ENCODE data around the gene SEC16B.
"Not testable (repeated sequence)": the region's sequence is repeated elsewhere in the genome, so short reads cannot be mapped to it uniquely, and the experiment has no call there.

Gene SEC16B, protein sequence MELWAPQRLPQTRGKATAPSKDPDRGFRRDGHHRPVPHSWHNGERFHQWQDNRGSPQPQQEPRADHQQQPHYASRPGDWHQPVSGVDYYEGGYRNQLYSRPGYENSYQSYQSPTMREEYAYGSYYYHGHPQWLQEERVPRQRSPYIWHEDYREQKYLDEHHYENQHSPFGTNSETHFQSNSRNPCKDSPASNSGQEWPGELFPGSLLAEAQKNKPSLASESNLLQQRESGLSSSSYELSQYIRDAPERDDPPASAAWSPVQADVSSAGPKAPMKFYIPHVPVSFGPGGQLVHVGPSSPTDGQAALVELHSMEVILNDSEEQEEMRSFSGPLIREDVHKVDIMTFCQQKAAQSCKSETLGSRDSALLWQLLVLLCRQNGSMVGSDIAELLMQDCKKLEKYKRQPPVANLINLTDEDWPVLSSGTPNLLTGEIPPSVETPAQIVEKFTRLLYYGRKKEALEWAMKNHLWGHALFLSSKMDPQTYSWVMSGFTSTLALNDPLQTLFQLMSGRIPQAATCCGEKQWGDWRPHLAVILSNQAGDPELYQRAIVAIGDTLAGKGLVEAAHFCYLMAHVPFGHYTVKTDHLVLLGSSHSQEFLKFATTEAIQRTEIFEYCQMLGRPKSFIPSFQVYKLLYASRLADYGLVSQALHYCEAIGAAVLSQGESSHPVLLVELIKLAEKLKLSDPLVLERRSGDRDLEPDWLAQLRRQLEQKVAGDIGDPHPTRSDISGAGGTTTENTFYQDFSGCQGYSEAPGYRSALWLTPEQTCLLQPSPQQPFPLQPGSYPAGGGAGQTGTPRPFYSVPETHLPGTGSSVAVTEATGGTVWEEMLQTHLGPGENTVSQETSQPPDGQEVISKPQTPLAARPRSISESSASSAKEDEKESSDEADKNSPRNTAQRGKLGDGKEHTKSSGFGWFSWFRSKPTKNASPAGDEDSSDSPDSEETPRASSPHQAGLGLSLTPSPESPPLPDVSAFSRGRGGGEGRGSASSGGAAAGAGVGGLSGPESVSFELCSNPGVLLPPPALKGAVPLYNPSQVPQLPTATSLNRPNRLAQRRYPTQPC

DNA sequence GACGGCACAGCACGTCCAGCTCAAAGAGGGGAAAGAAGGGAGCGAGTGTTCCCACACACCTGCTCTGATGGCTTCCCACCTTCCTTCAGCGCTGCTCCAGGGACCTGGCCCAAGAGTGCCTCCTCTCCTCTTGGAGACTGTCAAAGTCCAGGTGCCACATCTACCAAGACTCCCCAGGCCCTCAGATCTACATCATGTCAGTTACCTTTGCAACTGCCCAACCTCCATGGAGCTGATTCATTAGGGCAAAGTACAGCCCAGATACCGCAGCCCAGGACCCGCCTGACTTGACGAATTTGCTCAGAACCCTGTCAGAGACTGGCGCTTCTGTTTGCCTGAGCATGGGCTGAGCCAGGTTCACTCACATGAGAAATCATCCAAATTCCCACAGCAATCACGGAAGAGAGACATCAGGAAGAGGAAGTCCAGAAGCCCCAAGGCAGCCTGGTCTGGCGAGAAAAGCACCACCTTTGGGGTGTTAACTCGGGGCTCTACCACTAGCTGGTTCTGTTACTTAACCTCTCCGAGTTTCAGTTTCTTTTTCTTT, at the start of gene SEC16B:
Gene SEC16B, minus strand, starts transcription at position 234 of the 547 bp plus-strand sequence. CDS start 2,077 bp downstream, outside the sequence.
- no peak for DNase-seq

DNA sequence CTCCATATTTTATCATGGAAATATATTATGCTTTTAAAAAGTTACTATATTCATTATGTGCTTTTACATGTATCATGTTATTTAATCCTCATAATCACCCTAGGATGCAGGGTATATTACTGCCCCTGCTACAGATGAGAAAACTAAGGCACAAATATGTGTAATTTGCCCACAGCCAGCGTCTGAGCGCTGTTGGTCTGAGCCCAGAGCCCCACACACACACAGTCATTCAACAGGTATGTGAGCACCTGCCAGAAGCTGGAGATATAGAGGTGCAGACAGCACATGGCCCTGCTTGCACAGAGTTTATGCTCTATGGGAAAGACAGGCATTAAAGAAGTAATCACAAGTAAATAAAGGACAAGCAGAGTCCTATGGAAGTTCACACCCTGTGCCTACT, 49.8 kb upstream of the SEC16B start:
- no peak for DNase-seq

DNA sequence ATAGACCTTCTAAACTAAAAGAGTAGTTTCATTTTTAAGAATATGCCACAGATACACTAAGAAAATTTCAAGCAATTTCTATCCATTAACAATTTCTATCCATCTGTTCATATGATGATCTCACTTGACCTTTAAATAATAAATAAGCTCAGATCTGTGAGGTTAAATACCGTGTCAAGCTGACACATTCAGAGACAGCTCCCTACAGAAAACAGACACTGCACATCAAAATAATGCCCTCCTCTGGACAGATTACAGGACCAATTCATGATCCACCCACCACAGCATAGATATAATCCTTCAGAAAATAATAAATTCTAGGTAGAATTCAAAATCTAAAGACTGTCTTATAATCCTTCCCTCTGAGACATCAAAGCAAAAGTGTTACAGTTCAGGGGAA, 49.4 kb upstream of the SEC16B start:
- DNase-seq: no peak

DNA sequence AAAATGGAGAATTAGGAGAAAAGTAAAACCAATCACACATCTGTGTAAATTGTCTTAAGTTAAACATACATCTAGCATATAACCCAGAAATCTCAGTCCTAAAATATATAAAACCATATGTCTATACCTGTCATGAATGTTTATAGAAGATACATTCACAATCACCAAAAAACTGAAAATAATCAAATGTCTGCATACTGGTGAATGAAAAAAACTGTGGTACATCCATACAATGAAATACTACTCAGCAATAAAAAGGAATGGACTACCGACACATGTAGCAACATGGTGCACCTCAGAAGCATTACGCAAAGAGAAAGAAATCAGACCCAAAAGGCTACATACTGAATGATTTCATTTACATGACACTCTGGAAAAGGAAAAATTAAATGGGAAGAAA, 47.7 kb upstream of the SEC16B start:
- DNase-seq: no peak

DNA sequence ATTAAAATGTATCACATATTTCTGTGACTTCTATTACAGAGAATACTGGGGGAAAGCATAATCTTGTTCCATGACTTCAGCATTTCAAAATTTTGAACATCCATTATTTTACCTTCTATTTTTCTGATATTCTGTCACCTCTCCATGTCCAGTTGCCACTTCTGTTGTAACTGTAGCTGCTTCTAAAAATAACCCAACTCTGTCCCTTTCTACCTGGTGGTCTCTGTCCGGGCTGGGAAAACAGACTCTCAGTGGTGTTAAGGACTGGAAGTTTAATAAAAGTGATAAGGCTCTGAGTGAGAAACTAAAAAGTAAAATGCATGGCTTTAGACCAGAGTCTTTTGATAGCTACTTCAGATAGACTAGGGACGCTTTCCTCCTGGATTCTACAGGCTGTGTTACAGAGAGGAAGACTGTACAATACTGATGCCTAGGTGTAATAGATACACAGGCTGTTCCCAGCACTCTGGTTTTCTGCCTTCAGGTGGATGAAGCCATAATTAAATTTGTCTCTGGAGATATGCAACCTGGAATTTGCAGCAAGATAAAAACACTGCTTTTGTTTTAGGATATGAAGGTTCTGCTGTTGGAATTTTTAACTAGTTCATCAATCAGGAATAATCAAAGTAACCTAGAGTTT, 42.1 kb upstream of the SEC16B start:
- no peak for DNase-seq

DNA sequence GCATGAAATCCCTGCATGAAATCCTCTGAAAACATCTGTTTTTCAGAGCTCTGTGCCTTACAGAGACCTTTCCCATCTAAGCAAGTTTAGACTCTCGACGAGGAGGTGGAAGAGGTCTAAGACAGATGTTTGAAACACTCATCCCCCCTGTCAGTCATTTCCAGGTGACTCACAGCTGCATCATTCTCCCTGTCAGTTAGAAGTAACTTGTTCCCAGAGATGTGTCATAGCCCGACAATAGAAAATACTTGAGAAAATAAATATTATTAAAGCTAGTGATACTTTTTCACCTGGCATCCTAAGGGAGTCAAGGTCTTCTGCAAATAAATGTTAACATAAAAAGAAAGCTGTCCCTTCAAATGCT, 41.6 kb upstream of the SEC16B start:
- DNase-seq: no peak

DNA sequence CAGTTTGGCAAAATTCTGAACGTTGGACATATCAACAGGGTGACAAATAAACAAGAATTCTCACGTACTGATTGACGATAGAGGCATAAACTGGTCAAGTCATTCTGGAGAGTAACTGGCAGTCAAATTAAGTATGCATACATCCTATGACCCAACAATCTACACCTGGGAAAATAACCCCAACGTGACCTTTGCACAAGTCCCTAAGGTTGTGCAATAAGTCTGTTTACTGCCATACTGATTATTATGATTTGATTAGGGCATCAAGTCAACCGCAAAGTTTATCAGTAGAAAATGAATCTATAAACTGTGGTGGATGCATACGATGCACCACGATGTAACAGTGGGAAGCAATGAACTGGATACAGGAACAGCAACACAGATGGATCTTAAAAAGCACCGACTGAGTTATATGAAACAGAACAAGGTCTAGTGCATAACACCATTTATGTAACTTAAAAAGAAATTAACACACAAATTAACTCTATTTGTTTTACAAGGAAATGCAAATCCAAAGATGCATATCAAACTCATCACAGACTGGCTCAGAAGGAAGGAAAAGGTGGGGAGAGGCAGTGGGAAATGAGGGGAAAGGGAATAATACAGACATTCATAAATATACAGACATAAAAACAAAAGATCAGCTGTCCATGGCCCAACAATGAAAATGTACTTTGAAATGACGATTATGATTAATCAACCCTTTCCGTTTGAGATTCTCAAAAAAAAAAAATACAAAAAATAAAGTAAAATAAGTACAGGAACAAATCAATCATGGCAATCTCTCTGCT, 41.0 kb upstream of the SEC16B start:
- no peak for DNase-seq

DNA sequence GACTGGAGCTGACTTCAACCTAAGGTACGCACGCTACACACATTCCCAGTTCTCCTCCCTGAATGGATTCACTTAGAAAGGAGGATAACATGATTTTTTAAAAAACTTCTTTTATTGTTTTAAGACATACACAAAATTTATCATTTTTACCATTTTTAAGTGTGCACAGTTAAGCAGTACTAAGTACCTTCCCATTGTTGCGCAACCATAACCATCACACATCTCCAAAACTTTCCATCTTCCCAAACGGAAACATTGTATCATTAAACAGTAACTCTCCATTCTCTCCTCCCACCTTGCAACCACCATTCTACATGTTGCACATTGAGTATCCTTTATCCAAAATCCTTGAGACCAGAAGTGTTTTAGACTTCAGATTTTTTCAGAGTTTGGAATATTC, 36.2 kb upstream of the SEC16B start:
- no peak for DNase-seq

DNA sequence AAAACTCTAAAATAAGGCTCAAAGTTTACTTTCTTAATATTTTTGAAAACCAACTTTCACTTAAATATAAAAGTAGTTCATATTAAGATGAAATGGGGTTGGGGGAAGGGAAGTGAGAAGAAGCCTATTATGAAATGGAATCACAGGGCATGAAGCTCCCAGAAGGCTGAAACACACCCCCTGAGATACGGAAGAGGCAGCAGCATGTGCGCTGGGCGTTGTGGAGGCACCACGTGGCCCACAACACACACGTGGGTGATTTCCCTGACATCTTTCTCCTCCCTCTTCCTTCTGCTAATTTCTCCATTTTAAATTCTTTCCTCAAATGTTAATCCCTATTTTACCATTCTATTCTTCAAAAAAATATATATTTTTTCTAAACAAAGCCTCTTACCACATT, 35.6 kb upstream of the SEC16B start:
- DNase-seq: no peak

DNA sequence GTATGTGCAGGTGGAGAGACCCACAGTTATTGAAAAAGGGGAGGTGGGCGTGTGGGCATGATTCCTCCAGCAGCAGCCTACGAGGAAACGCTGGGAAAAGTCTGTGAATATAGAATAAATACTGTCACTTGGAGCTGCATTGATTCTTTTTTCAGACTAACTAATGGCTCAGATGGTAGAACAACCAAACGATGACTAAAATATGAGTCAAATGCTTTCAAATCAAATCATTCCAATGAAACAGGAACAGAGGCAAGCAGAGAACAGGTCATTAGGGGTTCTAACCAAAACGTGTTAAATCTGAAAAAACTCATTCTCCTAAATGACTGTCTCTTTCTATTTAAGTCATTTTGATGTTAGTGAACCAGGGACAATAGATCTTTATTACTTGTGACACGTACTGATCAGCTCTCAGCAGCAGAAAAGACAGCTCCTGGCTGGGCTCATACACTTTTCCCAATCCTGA, 35.1 kb upstream of the SEC16B start:
- DNase-seq: no peak

DNA sequence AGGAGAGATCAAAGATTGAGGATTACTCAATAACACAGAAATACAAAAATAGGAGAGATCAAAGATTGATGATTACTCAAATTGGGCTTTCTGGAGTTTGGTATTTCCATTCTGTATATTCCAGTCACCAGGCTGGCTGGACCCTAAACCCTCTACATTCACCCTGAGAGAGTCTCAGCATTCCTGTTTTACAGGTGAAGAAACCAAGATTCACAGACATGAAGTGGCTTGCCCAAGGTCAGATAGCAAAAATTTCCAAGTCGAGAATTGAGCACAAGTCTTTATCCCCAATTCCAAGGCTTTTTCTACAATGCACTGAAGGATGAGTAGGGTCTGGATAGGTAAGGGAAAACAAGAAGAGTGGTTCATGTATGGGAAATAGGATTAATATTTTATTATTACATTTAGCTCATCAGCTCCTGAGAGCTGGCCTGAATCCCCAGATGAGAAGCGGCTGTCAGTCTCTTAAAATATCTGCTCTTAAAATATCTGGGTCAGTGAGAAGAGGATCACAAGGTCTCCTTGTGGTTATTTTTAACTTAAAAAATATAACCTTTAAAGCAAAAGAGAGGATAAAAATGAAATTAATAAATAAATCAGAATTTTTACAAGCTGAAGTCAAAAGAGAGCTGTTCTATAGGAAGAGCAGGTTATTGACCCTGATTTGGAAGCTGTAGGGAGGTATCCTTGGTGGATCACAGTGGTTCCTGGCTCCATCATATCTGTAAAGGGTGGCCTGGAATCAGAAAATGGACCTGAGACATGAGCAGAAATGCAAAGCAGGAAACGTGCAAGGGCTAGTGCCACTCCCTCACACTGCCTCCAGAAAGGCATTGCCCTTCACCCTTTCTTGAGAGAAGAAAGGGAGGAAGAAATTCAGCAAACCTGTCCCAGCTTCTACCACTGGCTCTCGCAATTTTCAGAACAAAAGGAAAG, 29.1 kb upstream of the SEC16B start:
- no peak for DNase-seq

DNA sequence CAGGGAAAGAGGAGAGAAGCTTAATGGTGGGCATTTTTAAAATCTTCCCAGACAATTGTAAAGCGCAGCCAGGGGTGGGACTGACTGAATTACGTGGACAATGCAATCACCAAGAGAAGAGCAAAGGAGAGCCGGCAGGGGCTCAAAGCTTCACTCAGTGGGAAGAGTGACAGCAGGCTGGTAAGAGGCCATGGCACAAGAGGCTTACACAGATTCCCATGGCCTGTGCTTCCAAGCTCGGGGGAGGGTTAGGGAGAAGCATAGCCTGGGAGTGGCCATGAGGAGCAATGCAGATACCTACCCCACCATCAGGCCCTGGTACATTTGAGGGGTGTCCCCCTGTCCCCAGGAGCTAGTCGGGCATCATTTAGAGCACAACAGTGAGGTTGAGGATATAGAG, 27.1 kb upstream of the SEC16B start:
- no peak for DNase-seq

DNA sequence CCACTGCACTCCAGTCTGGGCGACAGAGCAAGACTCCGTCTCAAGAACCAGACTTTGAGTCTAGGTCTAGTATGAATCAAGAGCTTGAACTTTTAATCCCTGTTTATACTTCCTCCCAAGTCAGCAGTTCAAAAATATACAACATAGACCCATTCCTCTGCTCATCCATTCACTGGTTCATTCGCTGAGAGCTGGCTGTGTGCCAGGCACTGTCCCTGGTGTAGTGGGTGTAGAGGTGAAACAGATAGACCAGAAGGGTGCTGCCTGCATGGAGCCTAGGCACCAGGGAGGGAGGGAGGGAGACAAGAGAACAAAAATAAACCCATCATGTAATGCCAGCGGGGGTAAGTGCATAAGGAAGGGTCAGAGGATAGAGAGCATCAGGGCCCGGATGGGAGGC, 25.5 kb upstream of the SEC16B start:
- DNase-seq: no peak

DNA sequence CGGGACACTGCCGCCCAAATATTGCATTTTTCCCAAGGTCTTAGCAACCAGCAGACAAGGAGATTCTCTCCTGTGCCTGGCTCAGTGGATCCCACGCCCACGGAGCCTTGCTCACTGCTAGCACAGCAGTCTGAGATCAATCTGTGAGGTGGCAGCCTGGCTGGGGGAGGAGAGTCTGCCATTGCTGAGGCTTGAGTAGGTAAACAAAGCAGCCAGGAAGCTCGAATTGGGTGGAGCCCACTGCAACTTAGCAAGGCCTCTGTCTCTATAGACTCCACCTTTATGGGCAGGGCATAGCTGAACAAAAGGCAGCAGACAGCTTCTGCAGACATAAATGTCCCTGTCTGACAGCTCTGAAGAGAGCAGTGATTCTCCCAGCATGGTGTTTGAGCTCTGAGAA, 16.4 kb upstream of the SEC16B start:
- not testable (repeated sequence) for DNase-seq

DNA sequence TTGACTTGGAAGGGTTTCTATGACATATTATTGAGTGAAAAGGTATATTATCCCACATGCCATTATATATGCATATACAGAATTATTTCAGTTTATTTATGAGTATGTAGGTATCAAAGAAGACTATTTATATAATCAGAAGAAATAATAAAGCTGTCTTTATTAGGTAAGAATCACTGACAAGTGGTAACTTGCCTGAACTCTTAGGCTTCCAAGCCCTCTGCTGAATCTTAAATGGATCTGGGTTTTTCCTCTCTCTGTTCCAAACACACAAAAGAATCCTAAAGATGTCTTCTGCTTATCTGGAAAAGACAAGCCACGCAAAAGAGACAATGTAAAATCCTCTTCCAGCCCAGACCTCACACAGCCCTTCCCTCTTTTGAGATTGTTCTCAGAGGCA, 14.9 kb upstream of the SEC16B start:
- no peak for DNase-seq

DNA sequence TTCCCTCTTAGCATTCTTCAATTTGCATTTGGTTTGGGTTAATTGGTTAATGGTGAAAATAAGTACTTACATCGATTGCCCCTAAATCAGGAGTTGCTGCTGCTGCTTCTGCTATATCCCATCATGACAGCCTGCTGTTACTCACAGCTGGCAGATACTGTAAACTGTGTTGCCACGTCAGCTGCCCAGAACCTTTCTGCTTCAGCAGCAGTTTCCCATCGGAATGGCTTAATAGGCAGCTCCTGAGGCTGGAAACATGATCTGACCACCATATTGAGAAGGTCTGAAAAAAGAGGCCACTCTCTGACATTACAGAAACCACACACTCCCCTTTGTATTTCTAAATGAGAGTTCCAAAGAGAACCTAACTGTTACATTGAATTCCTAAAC, 14.3 kb upstream of the SEC16B start:
- no peak for DNase-seq

DNA sequence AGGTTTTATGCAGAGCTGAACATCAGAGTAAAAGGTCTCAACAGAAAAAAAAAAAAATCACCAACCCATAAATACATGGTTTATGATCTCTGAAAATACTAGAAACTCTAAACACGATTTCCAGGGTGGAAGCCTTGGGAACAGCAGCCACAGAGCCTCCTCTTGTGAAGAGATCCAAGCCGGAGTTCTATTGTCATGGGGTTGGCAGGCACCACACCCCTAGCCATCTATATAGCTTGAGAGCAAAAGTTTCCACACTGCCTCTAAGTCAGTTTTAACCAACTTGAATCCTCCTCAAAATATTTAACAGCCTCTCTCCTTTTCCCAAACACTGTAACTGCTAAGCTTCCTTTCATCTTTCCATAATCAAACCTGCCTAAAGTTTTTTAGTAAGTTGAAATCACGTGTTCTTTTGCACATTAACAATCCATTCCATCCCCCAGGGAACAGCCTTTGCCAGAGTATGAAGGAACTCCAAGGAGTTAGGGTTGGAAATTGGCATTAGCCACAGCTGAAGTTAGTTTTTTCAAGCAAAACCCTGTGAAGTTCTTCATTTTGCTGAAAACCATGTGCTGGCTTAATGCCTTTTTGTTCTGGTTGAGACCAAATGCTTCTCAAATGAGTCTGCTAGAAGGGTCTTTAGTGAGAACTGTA, 13.8 kb upstream of the SEC16B start:
- DNase-seq: no peak

DNA sequence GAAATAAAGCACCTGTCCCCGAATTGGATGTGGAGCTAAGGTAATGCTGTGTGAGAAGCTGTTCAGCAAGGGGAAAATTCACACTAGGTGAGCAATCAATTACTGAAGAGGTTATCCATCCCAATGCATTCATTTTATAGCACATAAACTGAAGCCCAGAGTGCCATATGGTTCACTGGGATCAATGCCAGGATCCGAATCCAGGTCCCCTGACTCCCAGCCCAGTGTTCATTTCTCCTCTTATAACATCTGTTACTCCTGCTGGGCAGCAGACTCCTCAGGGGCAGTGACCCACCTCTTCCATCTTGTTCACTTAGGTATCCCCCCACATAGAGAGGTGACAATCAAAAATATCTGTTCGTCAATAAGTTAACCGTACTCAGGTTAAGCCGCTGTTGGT, 13.2 kb upstream of the SEC16B start:
- DNase-seq: no peak

DNA sequence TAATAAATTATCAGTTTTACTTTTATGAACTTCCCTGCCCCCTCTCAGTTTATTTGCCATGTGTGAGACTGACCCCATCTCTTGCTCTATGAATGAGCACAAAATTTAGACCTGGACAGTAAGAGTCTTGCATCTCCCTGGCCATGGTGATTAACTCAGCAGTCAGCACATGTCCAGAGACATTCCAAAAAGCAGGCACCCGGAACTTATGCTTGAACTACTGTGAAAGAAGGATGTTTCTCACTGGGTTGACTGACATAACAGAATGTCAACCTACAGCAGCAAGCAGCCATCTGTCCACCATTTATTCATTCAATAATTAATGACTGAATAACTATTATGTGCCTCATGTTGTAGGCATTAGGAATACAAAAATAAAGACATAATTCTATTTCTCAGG, 11.3 kb upstream of the SEC16B start:
- DNase-seq: no peak

DNA sequence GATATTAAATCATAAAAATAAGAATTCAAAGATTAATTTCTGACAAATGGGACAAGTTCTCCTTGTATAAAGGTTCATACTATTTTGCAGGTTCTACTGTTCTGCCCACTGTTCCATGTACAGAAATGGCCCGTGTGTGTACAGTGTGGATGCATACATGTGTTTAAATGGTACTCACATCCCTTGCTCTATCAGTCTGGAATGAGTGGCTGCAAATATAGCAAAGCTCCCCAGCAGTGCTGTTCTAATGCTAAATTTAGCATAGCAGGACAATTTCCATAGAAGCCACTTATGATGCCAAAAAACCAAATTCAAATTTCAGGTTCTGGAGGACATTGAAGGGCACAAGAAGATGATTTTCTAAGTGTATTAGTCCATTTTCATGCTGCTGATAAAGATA, 9.4 kb upstream of the SEC16B start:
- no peak for DNase-seq
